Measurements from ENCODE around the gene SMAD3.

DNA sequence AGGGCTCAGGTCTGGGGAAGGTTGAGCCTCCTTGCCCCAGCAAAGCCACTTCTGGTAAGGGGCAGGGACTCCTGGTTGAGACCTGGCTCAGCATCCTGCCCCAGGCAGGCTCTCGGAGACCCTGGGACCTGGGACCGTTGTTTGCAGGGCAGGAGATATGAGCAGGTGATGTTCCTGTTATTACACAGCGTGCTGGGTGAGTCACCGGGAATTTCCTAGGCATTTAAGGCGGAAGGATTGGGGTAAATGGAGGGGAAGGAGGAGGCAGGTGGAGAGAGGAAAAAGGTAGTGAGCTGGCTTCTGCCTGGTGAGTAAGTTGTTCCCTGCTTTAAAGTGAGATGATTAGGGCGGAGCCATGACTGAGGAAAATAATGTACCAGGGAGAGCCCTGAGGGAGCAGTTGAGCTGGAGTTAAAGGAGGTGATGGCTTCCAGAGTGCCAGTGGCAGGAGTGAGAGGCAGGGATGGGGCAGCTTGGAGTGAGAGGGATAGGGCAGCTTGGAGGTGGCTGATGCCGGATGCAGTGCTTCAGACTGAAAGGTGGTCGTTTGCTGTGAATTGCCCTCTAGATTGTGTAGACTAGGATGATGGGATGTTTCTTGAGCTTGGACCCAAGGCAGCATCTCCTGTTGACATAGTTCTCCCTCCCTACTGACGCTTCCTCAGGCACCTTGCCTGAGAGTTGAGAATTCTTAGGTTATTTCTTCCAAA, 109.6 kb downstream of the SMAD3 start:
- TF ChIP-seq, protein P1, sequence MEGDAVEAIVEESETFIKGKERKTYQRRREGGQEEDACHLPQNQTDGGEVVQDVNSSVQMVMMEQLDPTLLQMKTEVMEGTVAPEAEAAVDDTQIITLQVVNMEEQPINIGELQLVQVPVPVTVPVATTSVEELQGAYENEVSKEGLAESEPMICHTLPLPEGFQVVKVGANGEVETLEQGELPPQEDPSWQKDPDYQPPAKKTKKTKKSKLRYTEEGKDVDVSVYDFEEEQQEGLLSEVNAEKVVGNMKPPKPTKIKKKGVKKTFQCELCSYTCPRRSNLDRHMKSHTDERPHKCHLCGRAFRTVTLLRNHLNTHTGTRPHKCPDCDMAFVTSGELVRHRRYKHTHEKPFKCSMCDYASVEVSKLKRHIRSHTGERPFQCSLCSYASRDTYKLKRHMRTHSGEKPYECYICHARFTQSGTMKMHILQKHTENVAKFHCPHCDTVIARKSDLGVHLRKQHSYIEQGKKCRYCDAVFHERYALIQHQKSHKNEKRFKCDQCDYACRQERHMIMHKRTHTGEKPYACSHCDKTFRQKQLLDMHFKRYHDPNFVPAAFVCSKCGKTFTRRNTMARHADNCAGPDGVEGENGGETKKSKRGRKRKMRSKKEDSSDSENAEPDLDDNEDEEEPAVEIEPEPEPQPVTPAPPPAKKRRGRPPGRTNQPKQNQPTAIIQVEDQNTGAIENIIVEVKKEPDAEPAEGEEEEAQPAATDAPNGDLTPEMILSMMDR (IDR thresholded peaks at IDR 0.05; ENCODE audit: low read depth, low read length, missing input control), result no peak
- TF ChIP-seq HNF4A (conservative IDR thresholded peaks at IDR 0.05) (no peak), SP1 (IDR thresholded peaks at IDR 0.05) (no peak)
- TF ChIP-seq, protein P2, sequence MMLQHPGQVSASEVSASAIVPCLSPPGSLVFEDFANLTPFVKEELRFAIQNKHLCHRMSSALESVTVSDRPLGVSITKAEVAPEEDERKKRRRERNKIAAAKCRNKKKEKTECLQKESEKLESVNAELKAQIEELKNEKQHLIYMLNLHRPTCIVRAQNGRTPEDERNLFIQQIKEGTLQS (IDR thresholded peaks at IDR 0.05), result no peak

Data from liver (tissue), 3 donors.